IMR-90 (cell line): ENCODE results near the gene ATMIN.

ENCODE experiments used
- CHD1 ChIP-seq: IDR thresholded peaks from 2 replicates; pipeline ENCODE4 v1.6.1; 2012; ENCODE audit warnings: low read depth, low read length, improper control_type of control experiment
- CTCF ChIP-seq: conservative IDR thresholded peaks from 2 replicates; pipeline ENCODE4 v1.5.1; 2012; ENCODE audit warnings: mild to moderate bottlenecking, low read depth, low read length, improper control_type of control experiment
- POLR2A ChIP-seq: IDR thresholded peaks from 2 replicates; pipeline ENCODE4 v1.6.1; 2012; ENCODE audit warnings: mild to moderate bottlenecking, low read depth, low read length
- RCOR1 ChIP-seq: IDR thresholded peaks from 2 replicates; pipeline ENCODE4 v1.6.1; 2012; ENCODE audit warnings: mild to moderate bottlenecking, low read length, improper control_type of control experiment; ENCODE audit not compliant: insufficient replicate concordance

GRCh38 chr16:81040131-81040530 lies 4.5 kb downstream of the ATMIN start:
- TF ChIP-seq CTCF (no peak), RCOR1 (no peak), POLR2A (no peak), CHD1 (no peak)
